SK-N-SH (cell line): ENCODE measurements around the gene XXYLT1. TPM values are rescaled to one million over a fixed set of nuclear protein-coding genes. Genes with fewer than 3 reads are reported as not detected.

ENCODE experiments used
- CTCF ChIA-PET: fragments of 300-600, 350-600 bp; formaldehyde crosslinking; extraction: SDS; loops from one replicate; lab custom pipeline; 2021; lab: Yijun Ruan, JAX
- POLR2A ChIA-PET: fragments of 350-600 bp; sonication (Branson Sonifier 250); formaldehyde crosslinking; extraction: SDS; loops from one replicate; lab custom pipeline; 2020; ENCODE audit warnings: antibody characterized with exemption, inconsistent platforms; lab: Yijun Ruan, JAX
- DNase-seq: peaks from one replicate; pipeline ENCODE4 v3.0.0; 2012
- H2AFZ ChIP-seq: fragments of 200-600 bp; sonication (generic); 2 replicates; pipeline ENCODE4 v1.8.1; 2016; ENCODE audit warnings: antibody characterized with exemption, mild to moderate bottlenecking, low read depth
- H3F3A ChIP-seq: fragments of 200-600 bp; sonication (generic); replicated peaks from 2 replicates; pipeline ENCODE3; 2016; ENCODE audit warnings: antibody characterized with exemption, mild to moderate bottlenecking; ENCODE audit not compliant: insufficient read depth
- H3K27ac ChIP-seq, 2 experiments: fragments of 200-500 bp in 1 of 2; fragments of 200-600 bp in 1 of 2; sonication (Bioruptor generic) in 1 of 2; sonication (generic), shearing (Covaris generic) in 1 of 2; 2 replicates each; pipeline versions ENCODE4 v1.5.1 to v1.6.1; 2014 to 2016; ENCODE audit warnings: low read depth in 2 of 2, inconsistent platforms in 1 of 2, low read length in 1 of 2, mild to moderate bottlenecking in 1 of 2, mixed read lengths in 1 of 2
- H3K27me3 ChIP-seq: fragments of 200-600 bp; sonication (generic), shearing (Covaris generic); 2 replicates; pipeline ENCODE4 v1.6.1; 2016; ENCODE audit warnings: mixed run types; ENCODE audit not compliant: insufficient read depth
- H3K36me3 ChIP-seq, 2 experiments: fragments of 200-500 bp in 1 of 2; fragments of 200-600 bp in 1 of 2; sonication (Bioruptor generic) in 1 of 2; sonication (generic) in 1 of 2; replicated peaks in 1 of 2; 2 replicates each; pipeline versions ENCODE3 to v1.5.1; 2014 to 2016; ENCODE audit warnings: low read length in 1 of 2, mild to moderate bottlenecking in 1 of 2; ENCODE audit not compliant: insufficient read depth in 2 of 2, control insufficient read depth in 1 of 2
- H3K4me1 ChIP-seq, 2 experiments: fragments of 200-500 bp in 1 of 2; fragments of 200-600 bp in 1 of 2; sonication (Bioruptor generic) in 1 of 2; sonication (generic), shearing (Covaris generic) in 1 of 2; 2 replicates each; pipeline versions ENCODE4 v1.5.1 to v1.6.1; 2014 to 2016; ENCODE audit warnings: low read depth in 1 of 2, low read length in 1 of 2, mixed run types in 1 of 2; ENCODE audit not compliant: insufficient read depth in 2 of 2, control insufficient read depth in 1 of 2
- H3K4me2 ChIP-seq: fragments of 200-600 bp; sonication (generic), shearing (Covaris generic); 2 replicates; pipeline ENCODE4 v1.6.1; 2017; ENCODE audit warnings: mixed run types
- H3K4me3 ChIP-seq, 2 experiments: fragments of 200-500 bp in 1 of 2; fragments of 200-600 bp in 1 of 2; sonication (Bioruptor generic) in 1 of 2; sonication (generic), shearing (Covaris generic) in 1 of 2; 2 replicates each; pipeline versions ENCODE4 v1.5.1 to v1.8.1; 2014 to 2016; ENCODE audit warnings: low read depth in 2 of 2, inconsistent platforms in 1 of 2, low read length in 1 of 2, mild to moderate bottlenecking in 1 of 2, mixed read lengths in 1 of 2, moderate library complexity in 1 of 2
- H3K79me2 ChIP-seq: fragments of 200-600 bp; sonication (generic); 2 replicates; pipeline ENCODE4 v1.8.1; 2017; ENCODE audit warnings: mild to moderate bottlenecking; ENCODE audit not compliant: insufficient read depth
- H3K9ac ChIP-seq: fragments of 200-600 bp; sonication (generic); 2 replicates; pipeline ENCODE4 v1.6.1; 2017; ENCODE audit warnings: mixed run types
- H3K9me2 ChIP-seq: fragments of 200-600 bp; sonication (generic); 2 replicates; pipeline ENCODE4 v1.6.1; 2017; ENCODE audit warnings: mixed run types
- H3K9me3 ChIP-seq: fragments of 200-600 bp; sonication (generic); 2 replicates; pipeline ENCODE4 v1.6.1; 2017; ENCODE audit warnings: mixed run types, mild to moderate bottlenecking, moderate library complexity
- H4K20me1 ChIP-seq: fragments of 200-600 bp; sonication (generic); 2 replicates; pipeline ENCODE4 v1.6.1; 2017; ENCODE audit warnings: mild to moderate bottlenecking, mixed run types; ENCODE audit not compliant: insufficient read depth
- ELF1 ChIP-seq: IDR thresholded peaks from 2 replicates; pipeline ENCODE4 v1.4.0; 2012
- EP300 ChIP-seq, 2 experiments: IDR thresholded peaks; 2 replicates each; pipeline versions ENCODE4 v1.4.0 to v1.6.1; 2012; ENCODE audit warnings: borderline replicate concordance in 1 of 2, low read depth in 1 of 2, low read length in 1 of 2
- EZH2phosphoT487 ChIP-seq: fragments of 200-600 bp; sonication (generic); IDR thresholded peaks from 2 replicates; pipeline ENCODE4 v1.6.1; 2017; ENCODE audit warnings: low read depth, mixed run types, mild to moderate bottlenecking, antibody characterized with exemption, moderate library complexity, borderline replicate concordance
- FOSL2 ChIP-seq: IDR thresholded peaks from 2 replicates; pipeline ENCODE4 v1.4.0; 2012; ENCODE audit warnings: low read depth, mild to moderate bottlenecking, moderate library complexity, borderline replicate concordance
- FOXJ3 ChIP-seq: sonication (generic); formaldehyde crosslinking; IDR thresholded peaks from 2 replicates; pipeline ENCODE4 v1.5.1; 2020; ENCODE audit warnings: mild to moderate bottlenecking, missing genetic modification reagents
- FOXM1 ChIP-seq: IDR thresholded peaks from 2 replicates; pipeline ENCODE4 v1.4.0; 2012; ENCODE audit warnings: low read depth, mild to moderate bottlenecking
- GABPA ChIP-seq: IDR thresholded peaks from 2 replicates; pipeline ENCODE4 v1.4.0; 2012; ENCODE audit warnings: low read depth, mild to moderate bottlenecking
- MEF2A ChIP-seq: IDR thresholded peaks from 2 replicates; pipeline ENCODE4 v1.4.0; 2012; ENCODE audit warnings: low read depth, borderline replicate concordance
- MXI1 ChIP-seq: IDR thresholded peaks from 2 replicates; pipeline ENCODE4 v1.6.1; 2012; ENCODE audit warnings: mild to moderate bottlenecking, low read depth, low read length, improper control_type of control experiment
- NFIC ChIP-seq: IDR thresholded peaks from 2 replicates; pipeline ENCODE4 v1.4.0; 2012; ENCODE audit warnings: borderline replicate concordance
- NRF1 ChIP-seq: IDR thresholded peaks from 2 replicates; pipeline ENCODE4 v1.6.1; 2012; ENCODE audit warnings: low read depth, mild to moderate bottlenecking, low read length
- POLR2AphosphoS5 ChIP-seq: IDR thresholded peaks from 2 replicates; pipeline ENCODE4 v1.6.1; 2012; ENCODE audit warnings: low read depth, low read length
- RAD21 ChIP-seq: IDR thresholded peaks from 2 replicates; pipeline ENCODE4 v1.6.1; 2012; ENCODE audit warnings: mild to moderate bottlenecking, low read length
- RFX5 ChIP-seq: IDR thresholded peaks from 2 replicates; pipeline ENCODE4 v1.6.1; 2012; ENCODE audit warnings: mild to moderate bottlenecking, improper control_type of control experiment, low read length
- RXRA ChIP-seq: IDR thresholded peaks from 2 replicates; pipeline ENCODE4 v1.4.0; 2012; ENCODE audit warnings: low read depth, mild to moderate bottlenecking, borderline replicate concordance
- SMC3 ChIP-seq: IDR thresholded peaks from 2 replicates; pipeline ENCODE4 v1.6.1; 2012; ENCODE audit warnings: low read depth, low read length, improper control_type of control experiment
- TAF1 ChIP-seq: IDR thresholded peaks from 2 replicates; pipeline ENCODE4 v1.6.1; 2012; ENCODE audit warnings: low read depth, mild to moderate bottlenecking, low read length, moderate library complexity, borderline replicate concordance
- ZBTB33 ChIP-seq: IDR thresholded peaks from 2 replicates; pipeline ENCODE4 v1.4.0; 2012; ENCODE audit warnings: low read depth, borderline replicate concordance
- WGBS: methylation state at CpG from one replicate; pipeline ENCODE4 v1.1.6; 2017; ENCODE audit warnings: low lambda C conversion rate; 5-methylcytosine and 5-hydroxymethylcytosine counted together
- polyA plus RNA-seq, 3 experiments: library from polyadenylated mRNA; depleted of rRNA; stranded (reverse); fragments of >200 nt; gene quantifications; 2 replicates each; pipeline ENCODE4 v1.2.3, GENCODE V29; 2012
- TF ChIP-seq, protein P1 (sequence below): fragments of 150-350 bp; IDR thresholded peaks from 2 replicates; pipeline ENCODE4 v1.6.1; 2017; ENCODE audit warnings: antibody characterized with exemption, low read length, low read depth, borderline replicate concordance
- TF ChIP-seq, protein P2 (sequence below): IDR thresholded peaks from 2 replicates; pipeline ENCODE4 v1.4.0; 2012; ENCODE audit warnings: low read depth
- TF ChIP-seq, protein P3 (sequence below): fragments of 200-600 bp; sonication (generic); IDR thresholded peaks from 2 replicates; pipeline ENCODE4 v1.6.1; 2017; ENCODE audit warnings: antibody characterized with exemption, mild to moderate bottlenecking, moderate library complexity
- TF ChIP-seq, protein P4 (sequence below): IDR thresholded peaks from 2 replicates; pipeline ENCODE4 v1.4.0; 2012; ENCODE audit warnings: low read depth, borderline replicate concordance

The XXYLT1 gene
- polyA plus RNA-seq, 1 of the 3 experiments (the other 2 are of a cell fraction), result 22.6 TPM

- no peak for DNase-seq
- Histone ChIP-seq H3K4me1 (peaks cover 18 to 49% of the 10 kb centered on the region in 2 experiments), H3K4me2 (no peak overlapping the region), H3K9me2 (no peaks in the 10 kb centered on the region), H3K9me3 (no peaks in the 10 kb centered on the region), H3K27ac (peak overlapping the region in 1 of 2 experiments; percentile 70; a peak in 3 of 4 replicates), H3K36me3 (peaks cover 0 to 2% of the 10 kb centered on the region in 2 experiments), H3K79me2 (peaks cover 7% of the 10 kb centered on the region; the same call in 1 of the 2 replicates), H3K27me3 (no peaks in the 10 kb centered on the region), H3F3A (peaks cover 5% of the 10 kb centered on the region), H3K4me3 (no peak overlapping the region), H4K20me1 (no peaks in the 10 kb centered on the region), H2AFZ (no peak overlapping the region), H3K9ac (no peak overlapping the region)
- no peak for TF ChIP-seq ELF1
- 88% methylated on average over 5 of the region's 5 CpGs for WGBS
- ChIA-PET POLR2A (no interaction called here), CTCF (interaction anchor here (0.6 to 1.5 kb wide), 6 partner anchors 10 to 480 kb away, joined by 3 to 4 read pairs (median 3); no protein-coding TSS in a partner anchor)
Measured at GRCh38 chr3:195162816-195163215, 108.1 kb downstream of the XXYLT1 start.

DNA sequence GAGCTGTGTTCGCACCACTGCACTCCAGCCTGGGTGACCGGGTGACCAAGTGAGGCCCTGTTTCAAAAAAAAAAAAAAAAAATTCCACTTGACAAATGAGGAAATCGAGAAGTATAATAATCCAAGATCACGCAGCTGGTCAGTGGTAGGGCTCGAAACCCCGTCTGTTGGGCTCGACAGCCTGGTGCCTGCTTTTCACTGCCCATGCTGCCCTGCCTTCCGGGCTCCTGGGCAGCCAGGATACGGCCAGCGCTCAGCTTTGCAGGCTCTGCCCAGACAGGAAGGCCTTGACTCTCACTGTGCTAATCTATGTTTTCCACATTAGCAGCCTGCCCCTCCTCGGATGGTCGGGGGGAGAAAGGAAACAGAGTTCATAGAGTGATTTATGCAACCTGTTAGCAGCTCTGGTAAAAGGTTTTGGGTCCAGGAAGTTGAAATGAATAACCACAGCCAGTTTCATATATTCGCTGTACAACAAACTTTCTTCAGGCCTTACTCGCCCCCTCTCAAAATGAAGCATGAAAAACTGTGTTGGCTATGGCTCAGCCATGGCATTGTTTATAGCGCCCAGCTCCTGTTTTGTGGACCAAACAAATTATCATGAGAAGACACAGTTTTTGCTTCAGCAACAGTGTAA is 108.8 kb downstream of the XXYLT1 start:
- H3K4me3 ChIP-seq, result no peak overlapping the region
- TF ChIP-seq ZBTB33, result no peak
- no peak for TF ChIP-seq NFIC
- TF ChIP-seq, protein P1, sequence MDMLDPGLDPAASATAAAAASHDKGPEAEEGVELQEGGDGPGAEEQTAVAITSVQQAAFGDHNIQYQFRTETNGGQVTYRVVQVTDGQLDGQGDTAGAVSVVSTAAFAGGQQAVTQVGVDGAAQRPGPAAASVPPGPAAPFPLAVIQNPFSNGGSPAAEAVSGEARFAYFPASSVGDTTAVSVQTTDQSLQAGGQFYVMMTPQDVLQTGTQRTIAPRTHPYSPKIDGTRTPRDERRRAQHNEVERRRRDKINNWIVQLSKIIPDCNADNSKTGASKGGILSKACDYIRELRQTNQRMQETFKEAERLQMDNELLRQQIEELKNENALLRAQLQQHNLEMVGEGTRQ, result no peak
- TF ChIP-seq FOXJ3 (CRISPR knock-in tag), result 0 out of 2 replicates have a peak, but pooled peaks have one; percentile 27
- TF ChIP-seq, protein P2, sequence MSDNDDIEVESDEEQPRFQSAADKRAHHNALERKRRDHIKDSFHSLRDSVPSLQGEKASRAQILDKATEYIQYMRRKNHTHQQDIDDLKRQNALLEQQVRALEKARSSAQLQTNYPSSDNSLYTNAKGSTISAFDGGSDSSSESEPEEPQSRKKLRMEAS, result no peak
- TF ChIP-seq EP300 (IDR thresholded peaks at IDR 0.05; ENCODE audit: borderline replicate concordance in 1 of 2, low read depth in 1 of 2, low read length in 1 of 2), result no peak
- TF ChIP-seq EZH2phosphoT487, result no peak
- no peak for TF ChIP-seq SMC3
- TF ChIP-seq FOSL2, result no peak
- no peak for TF ChIP-seq TAF1
- TF ChIP-seq, protein P3, sequence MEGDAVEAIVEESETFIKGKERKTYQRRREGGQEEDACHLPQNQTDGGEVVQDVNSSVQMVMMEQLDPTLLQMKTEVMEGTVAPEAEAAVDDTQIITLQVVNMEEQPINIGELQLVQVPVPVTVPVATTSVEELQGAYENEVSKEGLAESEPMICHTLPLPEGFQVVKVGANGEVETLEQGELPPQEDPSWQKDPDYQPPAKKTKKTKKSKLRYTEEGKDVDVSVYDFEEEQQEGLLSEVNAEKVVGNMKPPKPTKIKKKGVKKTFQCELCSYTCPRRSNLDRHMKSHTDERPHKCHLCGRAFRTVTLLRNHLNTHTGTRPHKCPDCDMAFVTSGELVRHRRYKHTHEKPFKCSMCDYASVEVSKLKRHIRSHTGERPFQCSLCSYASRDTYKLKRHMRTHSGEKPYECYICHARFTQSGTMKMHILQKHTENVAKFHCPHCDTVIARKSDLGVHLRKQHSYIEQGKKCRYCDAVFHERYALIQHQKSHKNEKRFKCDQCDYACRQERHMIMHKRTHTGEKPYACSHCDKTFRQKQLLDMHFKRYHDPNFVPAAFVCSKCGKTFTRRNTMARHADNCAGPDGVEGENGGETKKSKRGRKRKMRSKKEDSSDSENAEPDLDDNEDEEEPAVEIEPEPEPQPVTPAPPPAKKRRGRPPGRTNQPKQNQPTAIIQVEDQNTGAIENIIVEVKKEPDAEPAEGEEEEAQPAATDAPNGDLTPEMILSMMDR, result no peak
- no peak for TF ChIP-seq GABPA
- TF ChIP-seq FOXM1, result no peak
- 0 out of 2 replicates have a peak, but pooled peaks have one; percentile 20 for TF ChIP-seq MXI1
- no peak for TF ChIP-seq RFX5
- TF ChIP-seq NRF1, result no peak
- TF ChIP-seq MEF2A, result no peak
- TF ChIP-seq POLR2AphosphoS5, result no peak
- TF ChIP-seq RAD21, result peak; percentile 18
- TF ChIP-seq, protein P4, sequence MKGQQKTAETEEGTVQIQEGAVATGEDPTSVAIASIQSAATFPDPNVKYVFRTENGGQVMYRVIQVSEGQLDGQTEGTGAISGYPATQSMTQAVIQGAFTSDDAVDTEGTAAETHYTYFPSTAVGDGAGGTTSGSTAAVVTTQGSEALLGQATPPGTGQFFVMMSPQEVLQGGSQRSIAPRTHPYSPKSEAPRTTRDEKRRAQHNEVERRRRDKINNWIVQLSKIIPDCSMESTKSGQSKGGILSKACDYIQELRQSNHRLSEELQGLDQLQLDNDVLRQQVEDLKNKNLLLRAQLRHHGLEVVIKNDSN, result no peak
- no peak for TF ChIP-seq RXRA
- no peak for TF ChIP-seq ELF1

More for the DNA sequence above, 108.8 kb downstream of the XXYLT1 start:
- POLR2A ChIA-PET, result interaction anchor here (0.6 kb wide), 1 partner anchor 61 kb away, joined by 3 read pairs; no protein-coding TSS in a partner anchor
- no peak overlapping the region for H2AFZ ChIP-seq
- H4K20me1 ChIP-seq, result no peaks in the 10 kb centered on the region
- peak overlapping the region in 1 of 2 experiments; percentile 70; a peak in 3 of 4 replicates for H3K27ac ChIP-seq
- H3K4me2 ChIP-seq, result no peak overlapping the region
- no peak overlapping the region for H3K9ac ChIP-seq
- H3K9me3 ChIP-seq, result no peaks in the 10 kb centered on the region
- 73% methylated on average over 14 of the region's 15 CpGs for WGBS
- H3K36me3 ChIP-seq, result peaks cover 0 to 2% of the 10 kb centered on the region in 2 experiments
- H3K4me1 ChIP-seq, result peaks cover 18 to 55% of the 10 kb centered on the region in 2 experiments
- CTCF ChIA-PET, result interaction anchor here (0.5 to 1.5 kb wide), 7 partner anchors 9 to 479 kb away, joined by 3 to 4 read pairs (median 3); no protein-coding TSS in a partner anchor
- peaks cover 7% of the 10 kb centered on the region; the same call in 1 of the 2 replicates for H3K79me2 ChIP-seq
- peaks cover 5% of the 10 kb centered on the region for H3F3A ChIP-seq
- H3K9me2 ChIP-seq, result no peaks in the 10 kb centered on the region
- H3K27me3 ChIP-seq, result no peaks in the 10 kb centered on the region
- peak; percentile 83 for DNase-seq
